KG1 (cell line): Measurements from ENCODE around the gene ATP5PO.
"Not testable (repeated sequence)": the region's sequence is repeated elsewhere in the genome, so short reads cannot be mapped to it uniquely, and the experiment has no call there.

Source experiments
- DNase-seq: peaks from one replicate; lab custom pipeline; 2025; lab: John Stamatoyannopoulos, UW

The ATP5PO gene

GRCh38 chr21:33940164-33940880, 24.7 kb upstream of the ATP5PO start:
- no peak for DNase-seq

GRCh38 chr21:33939226-33939625, 23.6 kb upstream of the ATP5PO start:
- no peak for DNase-seq

GRCh38 chr21:33938381-33938780, 22.8 kb upstream of the ATP5PO start:
- DNase-seq: no peak

GRCh38 chr21:33937931-33938339, 22.3 kb upstream of the ATP5PO start:
- no peak for DNase-seq

- no peak for DNase-seq
These were observed 21.5 kb upstream of the ATP5PO start for GRCh38 chr21:33937146-33937545.

GRCh38 chr21:33936301-33937038, 20.9 kb upstream of the ATP5PO start:
- peak; percentile 30 for DNase-seq

- DNase-seq: no peak
These were observed 17.1 kb upstream of the ATP5PO start for GRCh38 chr21:33932731-33933130.

GRCh38 chr21:33931799-33932390, 16.3 kb upstream of the ATP5PO start:
- no peak for DNase-seq

- not testable (repeated sequence) for DNase-seq
These were observed 15.6 kb upstream of the ATP5PO start for GRCh38 chr21:33931052-33931798.

- not testable (repeated sequence) for DNase-seq
These were observed 10.6 kb upstream of the ATP5PO start for GRCh38 chr21:33926248-33926647.

- DNase-seq: no peak
These were observed 9.1 kb upstream of the ATP5PO start for GRCh38 chr21:33924766-33925100.

- DNase-seq: peak; percentile 74
These were observed 8.6 kb upstream of the ATP5PO start for GRCh38 chr21:33924079-33924765.

- no peak for DNase-seq
These were observed 1.8 kb upstream of the ATP5PO start for GRCh38 chr21:33917421-33917820.

- no peak for DNase-seq
These were observed 580 bp upstream of the ATP5PO start for GRCh38 chr21:33916200-33916567.

GRCh38 chr21:33914188-33914587, 1.4 kb downstream of the ATP5PO start:
- DNase-seq: no peak

GRCh38 chr21:33909756-33910155, 5.8 kb downstream of the ATP5PO start:
- no peak for DNase-seq

- DNase-seq: no peak
These were observed 6.8 kb downstream of the ATP5PO start for GRCh38 chr21:33908760-33909159.

- DNase-seq: no peak
These were observed 11.6 kb downstream of the ATP5PO start for GRCh38 chr21:33904041-33904440.

- no peak for DNase-seq
These were observed 13.3 kb downstream of the ATP5PO start for GRCh38 chr21:33902349-33902748.

- DNase-seq: no peak
These were observed 14.0 kb downstream of the ATP5PO start for GRCh38 chr21:33901412-33902288.

- DNase-seq: no peak
These were observed 16.4 kb downstream of the ATP5PO start for GRCh38 chr21:33899199-33899598.
